Measurements from ENCODE around the gene INSL3. TPM values are rescaled to one million over a fixed set of nuclear protein-coding genes. Genes with fewer than 3 reads are reported as not detected.
"Not testable (repeated sequence)": the region's sequence is repeated elsewhere in the genome, so short reads cannot be mapped to it uniquely, and the experiment has no call there.

Gene INSL3
- total and polyA plus RNA-seq, 2 donors (not counting 1 experiment from before 2014, with no cell fraction given): not detected

DNA sequence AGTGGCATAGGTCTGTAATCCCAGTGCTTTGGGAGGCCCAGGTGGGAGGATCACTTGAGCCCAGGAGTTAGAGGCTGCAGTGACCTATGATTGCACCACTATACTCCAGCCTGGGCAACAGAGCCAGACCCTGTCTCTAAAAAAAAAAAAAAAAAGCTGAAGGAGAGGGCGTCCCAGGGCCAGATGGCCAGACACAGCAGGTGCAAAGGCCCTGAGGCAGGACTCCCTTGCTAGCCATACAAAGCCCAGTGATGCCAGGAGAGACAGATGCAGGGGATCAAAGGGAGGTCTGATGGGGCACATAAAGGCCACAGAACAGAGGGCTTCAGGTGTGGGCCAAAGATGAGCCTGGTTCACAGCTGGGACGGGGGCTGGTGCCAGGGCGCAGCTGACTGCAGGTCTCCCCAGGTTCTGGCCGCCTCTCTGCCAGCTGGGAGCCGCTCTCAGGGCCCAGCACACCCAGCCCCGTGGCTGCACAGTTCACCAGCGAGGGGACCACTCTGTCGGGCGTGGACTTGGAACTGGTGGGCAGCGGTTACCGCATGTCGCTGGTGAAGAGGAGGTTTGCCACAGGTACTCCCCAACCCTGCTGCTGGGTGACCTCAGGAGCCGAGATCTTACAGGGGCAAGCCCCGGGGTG, 33.9 kb downstream of the INSL3 start:
- no peak overlapping the region for H3K27ac ChIP-seq (ENCODE audit: insufficient read depth, low read length)
- H3K4me3 ChIP-seq (replicated peaks in 1 of 4; ENCODE audit: control extremely low read depth in 1 of 4, insufficient read depth in 1 of 4, low read depth in 3 of 4, low read length in 4 of 4): no peak overlapping the region
- H3K9ac ChIP-seq (ENCODE audit: insufficient read depth, low read length): no peak overlapping the region
- no peak for DNase-seq (ENCODE audit: low read depth in 2 of 2)
- no peaks in the 10 kb centered on the region for H3K9me3 ChIP-seq (ENCODE audit: control insufficient read depth, insufficient read depth, low read depth, low read length)
- TF ChIP-seq, protein P1, sequence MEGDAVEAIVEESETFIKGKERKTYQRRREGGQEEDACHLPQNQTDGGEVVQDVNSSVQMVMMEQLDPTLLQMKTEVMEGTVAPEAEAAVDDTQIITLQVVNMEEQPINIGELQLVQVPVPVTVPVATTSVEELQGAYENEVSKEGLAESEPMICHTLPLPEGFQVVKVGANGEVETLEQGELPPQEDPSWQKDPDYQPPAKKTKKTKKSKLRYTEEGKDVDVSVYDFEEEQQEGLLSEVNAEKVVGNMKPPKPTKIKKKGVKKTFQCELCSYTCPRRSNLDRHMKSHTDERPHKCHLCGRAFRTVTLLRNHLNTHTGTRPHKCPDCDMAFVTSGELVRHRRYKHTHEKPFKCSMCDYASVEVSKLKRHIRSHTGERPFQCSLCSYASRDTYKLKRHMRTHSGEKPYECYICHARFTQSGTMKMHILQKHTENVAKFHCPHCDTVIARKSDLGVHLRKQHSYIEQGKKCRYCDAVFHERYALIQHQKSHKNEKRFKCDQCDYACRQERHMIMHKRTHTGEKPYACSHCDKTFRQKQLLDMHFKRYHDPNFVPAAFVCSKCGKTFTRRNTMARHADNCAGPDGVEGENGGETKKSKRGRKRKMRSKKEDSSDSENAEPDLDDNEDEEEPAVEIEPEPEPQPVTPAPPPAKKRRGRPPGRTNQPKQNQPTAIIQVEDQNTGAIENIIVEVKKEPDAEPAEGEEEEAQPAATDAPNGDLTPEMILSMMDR (conservative IDR thresholded peaks at IDR 0.05 in 1 of 2, IDR thresholded peaks at IDR 0.05 in 1 of 2; ENCODE audit: low read depth in 1 of 2, low read length in 2 of 2): no peak
- no peak for TF ChIP-seq EZH2 (IDR thresholded peaks at IDR 0.05; ENCODE audit: low read length, missing control alignments)
- no peaks in the 10 kb centered on the region for H3K79me2 ChIP-seq (ENCODE audit: control insufficient read depth, insufficient read depth, low read length)
- H3K4me2 ChIP-seq (ENCODE audit: extremely low read depth, insufficient read depth, low read length): no peak overlapping the region
- no peaks in the 10 kb centered on the region for H3K4me1 ChIP-seq (ENCODE audit: control insufficient read depth, extremely low read depth, insufficient read depth, low read length)
- no peaks in the 10 kb centered on the region for H3K36me3 ChIP-seq (ENCODE audit: control insufficient read depth, insufficient read depth, low read length)
- no peaks in the 10 kb centered on the region for H4K20me1 ChIP-seq (ENCODE audit: control insufficient read depth, extremely low read depth, insufficient read depth, low read length)
- H3K27me3 ChIP-seq (ENCODE audit: control insufficient read depth, insufficient read depth, low read length): no peaks in the 10 kb centered on the region
- no peak overlapping the region for H2AFZ ChIP-seq (ENCODE audit: low read length)

DNA sequence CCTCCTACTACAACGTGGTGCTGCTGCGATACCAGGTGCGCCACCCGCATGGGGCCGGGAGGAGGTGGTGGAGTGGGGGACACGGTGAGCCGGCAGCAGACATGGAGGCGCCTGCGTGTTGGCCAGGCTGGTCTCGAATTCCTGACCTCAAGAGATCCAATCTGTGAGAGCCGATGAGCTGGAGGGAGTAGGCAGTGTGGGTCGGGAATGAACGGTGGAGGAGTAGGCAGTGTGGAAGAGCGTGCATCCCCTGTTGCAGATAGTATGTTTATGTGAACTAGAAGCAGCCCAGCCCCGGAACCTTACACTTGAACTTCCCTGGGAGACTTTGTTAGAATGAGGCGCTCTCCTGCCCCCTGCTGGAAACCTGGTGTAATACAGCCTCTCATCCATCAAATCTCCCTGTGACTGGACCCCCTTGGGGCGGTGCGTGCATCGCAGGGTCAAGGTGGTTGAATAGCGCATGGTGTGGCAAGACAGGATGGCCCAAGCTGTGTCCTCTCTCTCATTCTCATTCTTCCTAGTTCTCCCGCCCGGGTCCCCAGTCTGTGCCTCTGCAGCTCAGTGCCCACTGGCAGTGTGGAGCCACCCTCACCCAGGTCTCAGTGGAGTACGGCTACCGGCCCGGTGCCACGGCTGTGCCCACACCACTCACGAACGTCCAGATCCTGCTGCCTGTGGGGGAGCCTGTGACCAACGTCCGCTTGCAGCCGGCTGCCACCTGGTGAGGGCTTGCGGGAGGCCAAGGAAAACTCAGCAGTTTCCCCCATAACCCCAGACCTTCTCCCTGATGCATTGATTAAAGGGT, 36.9 kb downstream of the INSL3 start:
- no peak overlapping the region for H3K4me2 ChIP-seq (ENCODE audit: extremely low read depth, insufficient read depth, low read length)
- no peak overlapping the region for H3K27ac ChIP-seq (ENCODE audit: insufficient read depth, low read length)
- no peak overlapping the region for H3K9ac ChIP-seq (ENCODE audit: insufficient read depth, low read length)
- peak; percentile 28 to 60 for DNase-seq (ENCODE audit: low read depth in 2 of 2)
- H3K79me2 ChIP-seq (ENCODE audit: control insufficient read depth, insufficient read depth, low read length): no peaks in the 10 kb centered on the region
- no peaks in the 10 kb centered on the region for H3K36me3 ChIP-seq (ENCODE audit: control insufficient read depth, insufficient read depth, low read length)
- H3K4me3 ChIP-seq (replicated peaks in 1 of 4; ENCODE audit: control extremely low read depth in 1 of 4, insufficient read depth in 1 of 4, low read depth in 3 of 4, low read length in 4 of 4): no peak overlapping the region
- H2AFZ ChIP-seq (ENCODE audit: low read length): peak overlapping the region; percentile 62
- H3K4me1 ChIP-seq (ENCODE audit: control insufficient read depth, extremely low read depth, insufficient read depth, low read length): no peaks in the 10 kb centered on the region
- no peak for TF ChIP-seq EZH2 (IDR thresholded peaks at IDR 0.05; ENCODE audit: low read length, missing control alignments)
- TF ChIP-seq, protein P1 (conservative IDR thresholded peaks at IDR 0.05 in 1 of 2, IDR thresholded peaks at IDR 0.05 in 1 of 2; ENCODE audit: low read depth in 1 of 2, low read length in 2 of 2): peak; percentile 79 to 87
- H4K20me1 ChIP-seq (ENCODE audit: control insufficient read depth, extremely low read depth, insufficient read depth, low read length): no peaks in the 10 kb centered on the region
- H3K27me3 ChIP-seq (ENCODE audit: control insufficient read depth, insufficient read depth, low read length): no peaks in the 10 kb centered on the region
- no peaks in the 10 kb centered on the region for H3K9me3 ChIP-seq (ENCODE audit: control insufficient read depth, insufficient read depth, low read depth, low read length)

DNA sequence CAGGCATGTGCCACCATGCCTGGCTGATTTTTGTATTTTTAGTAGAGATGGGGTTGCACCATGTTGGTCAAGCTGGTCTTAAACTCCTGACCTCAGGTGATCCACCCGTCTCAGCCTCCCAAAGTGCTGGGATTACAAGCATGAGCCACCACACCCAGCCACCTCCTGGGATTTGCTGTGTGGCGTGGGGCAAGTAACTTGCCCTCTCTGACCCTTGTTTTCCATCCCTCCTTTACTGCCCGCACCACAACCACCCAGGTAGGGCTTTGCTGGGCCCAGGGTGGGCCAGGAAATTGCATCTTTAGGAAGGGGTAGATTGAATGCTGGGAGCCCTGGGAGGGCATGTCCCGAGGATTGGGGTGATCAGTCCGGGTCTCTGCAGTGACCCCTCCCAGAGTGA, 37.6 kb downstream of the INSL3 start:
- H3K4me3 ChIP-seq (replicated peaks in 1 of 4; ENCODE audit: control extremely low read depth in 1 of 4, insufficient read depth in 1 of 4, low read depth in 3 of 4, low read length in 4 of 4); DNase-seq (ENCODE audit: low read depth in 2 of 2); H3K36me3 ChIP-seq (ENCODE audit: control insufficient read depth, insufficient read depth, low read length); H3K9ac ChIP-seq (ENCODE audit: insufficient read depth, low read length); H3K4me1 ChIP-seq (ENCODE audit: control insufficient read depth, extremely low read depth, insufficient read depth, low read length); H3K27me3 ChIP-seq (ENCODE audit: control insufficient read depth, insufficient read depth, low read length); H3K9me3 ChIP-seq (ENCODE audit: control insufficient read depth, insufficient read depth, low read depth, low read length); H3K4me2 ChIP-seq (ENCODE audit: extremely low read depth, insufficient read depth, low read length); H3K27ac ChIP-seq (ENCODE audit: insufficient read depth, low read length); H3K79me2 ChIP-seq (ENCODE audit: control insufficient read depth, insufficient read depth, low read length); H2AFZ ChIP-seq (ENCODE audit: low read length); H4K20me1 ChIP-seq (ENCODE audit: control insufficient read depth, extremely low read depth, insufficient read depth, low read length): not testable (repeated sequence)
